ENCODE measurements around the gene PARP12. TPM values are rescaled to one million over a fixed set of nuclear protein-coding genes. Genes with fewer than 3 reads are reported as not detected.
A peak's percentile ranks its signal among the peaks of the same experiment; 100 is the strongest.

PARP12 gene
- total and polyA plus RNA-seq, 9 of the 15 experiments (the other 6 are each of a cell fraction or from before 2014, with no cell fraction given), result 4.6 to 40.4 (median 23.5) TPM

DNA sequence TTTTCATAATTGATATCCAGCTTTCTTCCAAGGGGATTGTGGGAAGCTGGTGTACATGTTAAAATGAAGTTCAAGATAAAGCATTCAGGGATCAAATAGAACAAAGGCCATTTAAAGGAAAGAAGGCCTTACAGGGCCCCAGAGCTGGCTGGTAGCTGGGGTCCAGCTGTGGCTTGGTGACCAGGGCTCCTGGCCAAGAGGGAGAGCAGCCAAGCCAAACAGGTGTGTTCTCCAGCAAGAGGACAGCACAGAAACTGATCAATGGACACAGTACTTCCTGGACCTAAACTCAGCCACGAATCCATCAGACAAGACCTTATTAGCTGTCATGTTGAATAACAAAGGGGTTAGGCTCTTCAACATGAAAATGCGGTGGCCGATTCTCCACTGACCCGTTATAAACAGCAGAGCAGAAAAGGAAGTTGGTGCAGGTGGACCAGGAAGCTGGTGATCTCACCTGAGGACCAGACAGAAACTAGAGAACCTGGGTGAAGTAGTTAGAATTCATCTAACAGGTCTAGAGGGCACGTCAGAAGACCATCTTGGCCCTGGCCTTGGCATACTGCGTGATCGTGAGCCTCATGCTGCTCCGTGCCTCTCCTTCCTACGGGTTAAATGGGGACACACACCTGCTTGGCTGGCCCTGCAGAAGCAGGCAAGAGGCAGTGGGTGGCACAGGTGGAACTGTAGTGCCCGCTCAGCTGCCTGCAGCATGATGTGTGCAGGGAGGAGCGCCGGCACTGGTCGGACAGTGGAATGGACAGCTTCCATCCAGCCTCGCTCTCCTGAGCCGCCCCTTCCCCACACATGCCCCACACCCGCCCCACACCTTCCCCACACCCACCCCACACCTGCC, 53.8 kb downstream of the PARP12 start:
- no peaks in the 10 kb centered on the region for H3K9me1 ChIP-seq (ENCODE audit: control insufficient read depth, insufficient read depth, low read length)
- no peak overlapping the region for H3K27ac ChIP-seq (ENCODE audit: extremely low read depth, low read depth, low read length)
- H3K4me1 ChIP-seq (replicated peaks in 1 of 2; ENCODE audit: control insufficient read depth in 2 of 2, insufficient read depth in 2 of 2, low read length in 2 of 2), result peaks cover 10 to 11% of the 10 kb centered on the region in 2 experiments; a peak in 4 of 5 replicates
- 21% methylated on average over 13 of the region's 16 CpGs for WGBS (ENCODE audit: insufficient coverage, low coverage, missing lambda C conversion rate)
- H3K79me2 ChIP-seq (ENCODE audit: control insufficient read depth, insufficient read depth, low read length), result no peaks in the 10 kb centered on the region
- FAIRE-seq (no peak), DNase-seq (ENCODE audit: extremely low read depth in 1 of 4, low spot score in 3 of 4) (no peak), ATAC-seq (no peak)
- intact Hi-C loops (cut with micrococcal nuclease), result loop anchor here (5.0 kb wide), 1 partner anchor 643 kb away; no protein-coding TSS in a partner anchor
- H4K20me1 ChIP-seq (replicated peaks; ENCODE audit: control insufficient read depth, insufficient read depth, low read length), result peaks cover 10% of the 10 kb centered on the region
- no peaks in the 10 kb centered on the region for H3K36me3 ChIP-seq (ENCODE audit: control insufficient read depth, insufficient read depth, low read length)
- TF ChIP-seq, protein P1, sequence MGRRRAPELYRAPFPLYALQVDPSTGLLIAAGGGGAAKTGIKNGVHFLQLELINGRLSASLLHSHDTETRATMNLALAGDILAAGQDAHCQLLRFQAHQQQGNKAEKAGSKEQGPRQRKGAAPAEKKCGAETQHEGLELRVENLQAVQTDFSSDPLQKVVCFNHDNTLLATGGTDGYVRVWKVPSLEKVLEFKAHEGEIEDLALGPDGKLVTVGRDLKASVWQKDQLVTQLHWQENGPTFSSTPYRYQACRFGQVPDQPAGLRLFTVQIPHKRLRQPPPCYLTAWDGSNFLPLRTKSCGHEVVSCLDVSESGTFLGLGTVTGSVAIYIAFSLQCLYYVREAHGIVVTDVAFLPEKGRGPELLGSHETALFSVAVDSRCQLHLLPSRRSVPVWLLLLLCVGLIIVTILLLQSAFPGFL (CRISPR knock-in tag; IDR thresholded peaks at IDR 0.05), result no peak
- 0 out of 4 replicates have a peak, but pooled peaks of 1 of the 2 experiments have one; percentile 51 for TF ChIP-seq FOXA3 (CRISPR knock-in tag; conservative IDR thresholded peaks at IDR 0.05 in 1 of 2, IDR thresholded peaks at IDR 0.05 in 1 of 2)
- TF ChIP-seq, protein P2, sequence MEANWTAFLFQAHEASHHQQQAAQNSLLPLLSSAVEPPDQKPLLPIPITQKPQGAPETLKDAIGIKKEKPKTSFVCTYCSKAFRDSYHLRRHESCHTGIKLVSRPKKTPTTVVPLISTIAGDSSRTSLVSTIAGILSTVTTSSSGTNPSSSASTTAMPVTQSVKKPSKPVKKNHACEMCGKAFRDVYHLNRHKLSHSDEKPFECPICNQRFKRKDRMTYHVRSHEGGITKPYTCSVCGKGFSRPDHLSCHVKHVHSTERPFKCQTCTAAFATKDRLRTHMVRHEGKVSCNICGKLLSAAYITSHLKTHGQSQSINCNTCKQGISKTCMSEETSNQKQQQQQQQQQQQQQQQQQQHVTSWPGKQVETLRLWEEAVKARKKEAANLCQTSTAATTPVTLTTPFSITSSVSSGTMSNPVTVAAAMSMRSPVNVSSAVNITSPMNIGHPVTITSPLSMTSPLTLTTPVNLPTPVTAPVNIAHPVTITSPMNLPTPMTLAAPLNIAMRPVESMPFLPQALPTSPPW (CRISPR knock-in tag; IDR thresholded peaks at IDR 0.05), result no peak
- 0 out of 2 replicates have a peak, but pooled peaks have one; percentile 25 for TF ChIP-seq CEBPG (CRISPR knock-in tag; IDR thresholded peaks at IDR 0.05)
- TF ChIP-seq CEBPG (tag; conservative IDR thresholded peaks at IDR 0.05 in 1 of 2, IDR thresholded peaks at IDR 0.05 in 1 of 2), result no peak
- TF ChIP-seq, protein P3, sequence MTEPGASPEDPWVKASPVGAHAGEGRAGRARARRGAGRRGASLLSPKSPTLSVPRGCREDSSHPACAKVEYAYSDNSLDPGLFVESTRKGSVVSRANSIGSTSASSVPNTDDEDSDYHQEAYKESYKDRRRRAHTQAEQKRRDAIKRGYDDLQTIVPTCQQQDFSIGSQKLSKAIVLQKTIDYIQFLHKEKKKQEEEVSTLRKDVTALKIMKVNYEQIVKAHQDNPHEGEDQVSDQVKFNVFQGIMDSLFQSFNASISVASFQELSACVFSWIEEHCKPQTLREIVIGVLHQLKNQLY (CRISPR knock-in tag; conservative IDR thresholded peaks at IDR 0.05), result no peak
- TF ChIP-seq, protein P4, sequence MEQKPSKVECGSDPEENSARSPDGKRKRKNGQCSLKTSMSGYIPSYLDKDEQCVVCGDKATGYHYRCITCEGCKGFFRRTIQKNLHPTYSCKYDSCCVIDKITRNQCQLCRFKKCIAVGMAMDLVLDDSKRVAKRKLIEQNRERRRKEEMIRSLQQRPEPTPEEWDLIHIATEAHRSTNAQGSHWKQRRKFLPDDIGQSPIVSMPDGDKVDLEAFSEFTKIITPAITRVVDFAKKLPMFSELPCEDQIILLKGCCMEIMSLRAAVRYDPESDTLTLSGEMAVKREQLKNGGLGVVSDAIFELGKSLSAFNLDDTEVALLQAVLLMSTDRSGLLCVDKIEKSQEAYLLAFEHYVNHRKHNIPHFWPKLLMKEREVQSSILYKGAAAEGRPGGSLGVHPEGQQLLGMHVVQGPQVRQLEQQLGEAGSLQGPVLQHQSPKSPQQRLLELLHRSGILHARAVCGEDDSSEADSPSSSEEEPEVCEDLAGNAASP (IDR thresholded peaks at IDR 0.05), result no peak
- TF ChIP-seq TEAD4 (IDR thresholded peaks at IDR 0.05; ENCODE audit: low read length), result no peak
- peak; percentile 60; the same call in 1 of the 2 replicates for TF ChIP-seq TEAD4 (CRISPR knock-in tag; IDR thresholded peaks at IDR 0.05; ENCODE audit: borderline replicate concordance)
- TF ChIP-seq, protein P5, sequence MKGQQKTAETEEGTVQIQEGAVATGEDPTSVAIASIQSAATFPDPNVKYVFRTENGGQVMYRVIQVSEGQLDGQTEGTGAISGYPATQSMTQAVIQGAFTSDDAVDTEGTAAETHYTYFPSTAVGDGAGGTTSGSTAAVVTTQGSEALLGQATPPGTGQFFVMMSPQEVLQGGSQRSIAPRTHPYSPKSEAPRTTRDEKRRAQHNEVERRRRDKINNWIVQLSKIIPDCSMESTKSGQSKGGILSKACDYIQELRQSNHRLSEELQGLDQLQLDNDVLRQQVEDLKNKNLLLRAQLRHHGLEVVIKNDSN (CRISPR knock-in tag; IDR thresholded peaks at IDR 0.05), result peak; percentile 36; the same call in 1 of the 2 replicates
- TF ChIP-seq BMI1 (IDR thresholded peaks at IDR 0.05; ENCODE audit: low read length), result no peak
- H2AFZ ChIP-seq (ENCODE audit: low read depth, low read length), result no peak overlapping the region
- BruUV-seq (replicated peaks), result no TSS peak
- ChIA-PET POLR2A (interaction anchor here (0.6 to 1.3 kb wide), 2 partner anchors 14 to 80 kb away, joined by 3 to 4 read pairs; no protein-coding TSS in a partner anchor), CTCF (ENCODE audit: low intra/inter-chr PET ratio) (no interaction called here)
- peaks cover 28 to 44% of the 10 kb centered on the region in 2 experiments for H3K27me3 ChIP-seq (ENCODE audit: control insufficient read depth in 2 of 2, insufficient read depth in 2 of 2, low read length in 2 of 2)
- H3K4me2 ChIP-seq (ENCODE audit: insufficient read depth, low read length), result no peak overlapping the region
- in situ Hi-C loops (cut with MboI), result no loop called here
- H3K9me3 ChIP-seq (replicated peaks; ENCODE audit: control insufficient read depth, insufficient read depth, low read depth, low read length), result no peaks in the 10 kb centered on the region
- no peak overlapping the region for H3K4me3 ChIP-seq
- no peak overlapping the region; a peak in 1 of 4 replicates for H3K9ac ChIP-seq (ENCODE audit: insufficient read depth in 1 of 2, low read depth in 2 of 2, low read length in 2 of 2)

Measured in K562 (cell line).